Measurements from ENCODE around the gene C6orf47.
A peak's percentile ranks its signal among the peaks of the same experiment; 100 is the strongest.

Gene C6orf47

DNA sequence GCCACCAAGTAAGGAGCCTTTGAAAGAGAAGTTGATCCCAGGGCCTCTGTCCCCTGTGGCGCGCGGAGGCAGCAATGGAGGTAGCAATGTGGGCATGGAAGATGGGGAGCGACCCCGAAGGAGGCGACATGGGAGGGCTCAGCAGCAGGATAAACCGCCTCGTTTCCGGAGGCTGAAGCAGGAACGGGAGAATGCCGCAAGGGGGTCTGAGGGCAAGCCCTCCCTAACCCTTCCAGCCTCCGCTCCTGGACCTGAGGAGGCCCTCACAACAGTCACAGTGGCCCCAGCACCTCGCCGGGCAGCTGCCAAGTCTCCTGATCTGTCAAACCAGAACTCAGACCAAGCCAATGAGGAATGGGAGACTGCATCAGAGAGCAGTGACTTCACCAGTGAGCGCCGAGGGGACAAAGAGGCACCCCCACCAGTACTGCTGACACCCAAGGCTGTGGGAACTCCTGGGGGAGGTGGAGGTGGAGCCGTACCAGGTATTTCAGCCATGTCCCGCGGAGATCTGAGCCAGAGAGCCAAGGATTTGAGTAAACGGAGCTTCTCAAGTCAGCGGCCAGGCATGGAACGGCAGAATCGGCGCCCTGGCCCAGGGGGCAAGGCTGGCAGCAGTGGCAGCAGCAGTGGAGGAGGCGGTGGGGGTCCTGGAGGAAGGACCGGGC is 28.2 kb downstream of the C6orf47 start:
- H3K4me3 ChIP-seq (ENCODE audit: low read depth, low read length) = no peak overlapping the region
- H3K27ac ChIP-seq (ENCODE audit: low read depth, low read length) = no peak overlapping the region
- H3K27me3 ChIP-seq (ENCODE audit: insufficient read depth, low read length) = no peaks in the 10 kb centered on the region
- H2AFZ ChIP-seq (ENCODE audit: low read length, unreplicated experiment) = no peak overlapping the region
- H3K4me1 ChIP-seq (ENCODE audit: control insufficient read depth, insufficient read depth, low read length, unreplicated experiment) = no peaks in the 10 kb centered on the region
- peaks cover 15% of the 10 kb centered on the region for H3K79me2 ChIP-seq (ENCODE audit: control insufficient read depth, insufficient read depth, low read length, unreplicated experiment)
- H3K36me3 ChIP-seq (ENCODE audit: insufficient read depth, low read length) = peaks cover 49% of the 10 kb centered on the region; the same call in 1 of the 2 replicates

DNA sequence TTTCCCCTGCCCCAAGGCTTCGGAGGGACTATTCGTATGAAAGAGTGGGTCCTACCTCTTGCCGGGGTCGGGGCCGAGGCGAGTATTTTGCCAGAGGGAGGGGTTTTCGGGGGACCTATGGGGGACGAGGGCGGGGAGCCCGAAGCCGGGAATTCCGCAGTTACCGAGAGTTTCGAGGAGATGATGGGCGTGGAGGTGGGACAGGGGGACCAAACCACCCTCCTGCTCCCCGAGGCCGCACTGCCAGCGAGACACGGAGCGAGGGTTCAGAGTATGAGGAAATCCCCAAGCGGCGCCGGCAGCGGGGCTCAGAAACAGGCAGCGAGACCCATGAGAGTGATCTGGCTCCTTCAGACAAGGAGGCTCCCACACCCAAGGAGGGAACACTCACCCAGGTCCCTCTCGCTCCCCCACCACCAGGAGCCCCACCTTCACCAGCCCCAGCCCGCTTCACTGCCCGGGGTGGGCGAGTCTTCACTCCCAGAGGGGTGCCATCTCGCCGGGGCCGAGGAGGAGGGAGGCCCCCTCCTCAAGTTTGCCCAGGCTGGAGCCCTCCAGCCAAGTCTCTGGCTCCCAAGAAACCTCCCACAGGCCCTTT is 28.8 kb downstream of the C6orf47 start:
- Histone ChIP-seq H3K79me2 (ENCODE audit: control insufficient read depth, insufficient read depth, low read length, unreplicated experiment) (peaks cover 20% of the 10 kb centered on the region), H3K27ac (ENCODE audit: low read depth, low read length) (no peak overlapping the region), H3K36me3 (ENCODE audit: insufficient read depth, low read length) (peaks cover 55% of the 10 kb centered on the region; the same call in 1 of the 2 replicates)

DNA sequence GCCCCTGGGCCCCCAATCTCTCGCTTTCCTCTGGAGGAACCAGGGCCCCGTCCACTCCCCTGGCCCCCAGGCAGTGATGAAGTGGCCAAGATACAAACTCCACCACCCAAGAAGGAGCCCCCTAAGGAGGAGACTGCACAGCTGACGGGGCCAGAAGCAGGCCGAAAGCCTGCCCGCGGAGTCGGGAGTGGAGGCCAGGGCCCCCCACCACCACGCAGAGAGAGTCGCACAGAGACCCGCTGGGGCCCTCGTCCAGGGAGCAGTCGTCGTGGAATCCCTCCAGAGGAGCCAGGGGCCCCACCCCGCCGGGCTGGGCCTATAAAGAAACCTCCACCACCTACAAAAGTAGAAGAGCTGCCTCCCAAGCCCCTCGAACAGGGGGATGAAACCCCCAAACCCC is 29.4 kb downstream of the C6orf47 start:
- Histone ChIP-seq H3K79me2 (ENCODE audit: control insufficient read depth, insufficient read depth, low read length, unreplicated experiment) (peaks cover 24% of the 10 kb centered on the region), H2AFZ (ENCODE audit: low read length, unreplicated experiment) (no peak overlapping the region), H3K27ac (ENCODE audit: low read depth, low read length) (no peak overlapping the region), H3K36me3 (ENCODE audit: insufficient read depth, low read length) (peaks cover 59% of the 10 kb centered on the region; the same call in 1 of the 2 replicates), H3K4me3 (ENCODE audit: low read depth, low read length) (no peak overlapping the region), H3K4me1 (ENCODE audit: control insufficient read depth, insufficient read depth, low read length, unreplicated experiment) (no peaks in the 10 kb centered on the region), H3K27me3 (ENCODE audit: insufficient read depth, low read length) (no peaks in the 10 kb centered on the region)

More for the DNA sequence above, 28.8 kb downstream of the C6orf47 start:
- no peaks in the 10 kb centered on the region for H3K4me1 ChIP-seq (ENCODE audit: control insufficient read depth, insufficient read depth, low read length, unreplicated experiment)
- H3K27me3 ChIP-seq (ENCODE audit: insufficient read depth, low read length) = no peaks in the 10 kb centered on the region
- no peak overlapping the region for H2AFZ ChIP-seq (ENCODE audit: low read length, unreplicated experiment)
- no peak overlapping the region for H3K4me3 ChIP-seq (ENCODE audit: low read depth, low read length)

DNA sequence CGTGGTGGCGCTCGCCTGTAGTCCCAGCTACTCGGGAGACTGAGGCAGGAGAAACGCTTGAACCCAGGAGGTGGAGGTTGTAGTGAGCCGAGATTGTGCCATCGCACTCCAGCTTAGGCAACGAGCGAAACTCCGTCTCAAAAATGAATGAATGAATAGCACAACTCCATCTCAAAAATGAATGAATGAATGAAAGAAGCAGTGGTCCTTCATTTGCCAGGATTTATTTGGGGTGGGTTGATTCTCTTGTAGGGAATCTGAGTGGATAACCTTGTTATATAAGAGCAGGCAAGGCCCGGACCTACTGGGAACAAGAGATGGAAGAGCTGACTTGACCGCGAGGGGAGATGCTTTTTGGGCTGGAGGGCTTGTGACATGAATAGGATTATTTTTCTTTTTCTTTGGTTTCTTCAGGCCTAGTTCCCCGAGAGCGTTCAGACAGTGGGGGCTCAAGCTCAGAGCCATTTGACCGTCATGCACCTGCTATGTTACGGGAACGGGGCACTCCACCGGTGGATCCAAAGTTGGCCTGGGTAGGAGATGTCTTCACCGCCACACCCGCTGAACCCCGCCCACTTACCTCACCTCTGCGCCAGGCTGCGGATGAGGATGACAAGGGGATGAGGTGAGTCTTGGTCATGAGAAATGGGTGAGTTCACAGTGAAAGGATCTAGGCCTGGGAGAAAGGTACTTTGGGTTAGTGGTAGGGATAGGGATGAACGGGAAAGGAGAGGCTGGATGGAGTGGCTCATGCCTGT is 30.2 kb downstream of the C6orf47 start:
- Histone ChIP-seq H3K4me3 (ENCODE audit: low read depth, low read length) (no peak overlapping the region), H3K4me1 (ENCODE audit: control insufficient read depth, insufficient read depth, low read length, unreplicated experiment) (no peaks in the 10 kb centered on the region), H2AFZ (ENCODE audit: low read length, unreplicated experiment) (no peak overlapping the region), H3K36me3 (ENCODE audit: insufficient read depth, low read length) (peaks cover 62% of the 10 kb centered on the region), H3K27me3 (ENCODE audit: insufficient read depth, low read length) (no peaks in the 10 kb centered on the region), H3K79me2 (ENCODE audit: control insufficient read depth, insufficient read depth, low read length, unreplicated experiment) (peaks cover 33% of the 10 kb centered on the region), H3K27ac (ENCODE audit: low read depth, low read length) (no peak overlapping the region)

DNA sequence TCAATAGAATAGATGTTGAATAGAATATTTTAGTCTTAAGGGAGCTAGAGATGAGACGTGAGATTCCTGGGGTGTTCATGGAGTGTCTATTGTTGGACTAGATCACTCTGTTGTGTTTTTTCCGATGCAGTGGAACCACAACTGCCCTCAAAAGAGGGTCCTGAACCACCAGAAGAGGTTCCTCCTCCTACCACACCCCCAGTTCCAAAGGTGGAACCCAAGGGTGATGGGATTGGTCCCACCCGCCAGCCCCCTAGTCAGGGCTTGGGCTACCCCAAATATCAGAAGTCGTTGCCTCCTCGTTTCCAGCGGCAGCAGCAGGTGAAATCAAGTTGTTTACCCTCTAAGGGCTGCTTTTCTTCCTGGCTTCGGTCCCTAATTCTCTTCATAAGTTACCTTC is 31.6 kb downstream of the C6orf47 start:
- H3K27me3 ChIP-seq (ENCODE audit: insufficient read depth, low read length) = no peaks in the 10 kb centered on the region
- H3K79me2 ChIP-seq (ENCODE audit: control insufficient read depth, insufficient read depth, low read length, unreplicated experiment) = peaks cover 44% of the 10 kb centered on the region
- H3K27ac ChIP-seq (ENCODE audit: low read depth, low read length) = no peak overlapping the region
- no peaks in the 10 kb centered on the region for H3K4me1 ChIP-seq (ENCODE audit: control insufficient read depth, insufficient read depth, low read length, unreplicated experiment)
- no peak overlapping the region for H2AFZ ChIP-seq (ENCODE audit: low read length, unreplicated experiment)
- H3K36me3 ChIP-seq (ENCODE audit: insufficient read depth, low read length) = peaks cover 62% of the 10 kb centered on the region
- no peak overlapping the region for H3K4me3 ChIP-seq (ENCODE audit: low read depth, low read length)

DNA sequence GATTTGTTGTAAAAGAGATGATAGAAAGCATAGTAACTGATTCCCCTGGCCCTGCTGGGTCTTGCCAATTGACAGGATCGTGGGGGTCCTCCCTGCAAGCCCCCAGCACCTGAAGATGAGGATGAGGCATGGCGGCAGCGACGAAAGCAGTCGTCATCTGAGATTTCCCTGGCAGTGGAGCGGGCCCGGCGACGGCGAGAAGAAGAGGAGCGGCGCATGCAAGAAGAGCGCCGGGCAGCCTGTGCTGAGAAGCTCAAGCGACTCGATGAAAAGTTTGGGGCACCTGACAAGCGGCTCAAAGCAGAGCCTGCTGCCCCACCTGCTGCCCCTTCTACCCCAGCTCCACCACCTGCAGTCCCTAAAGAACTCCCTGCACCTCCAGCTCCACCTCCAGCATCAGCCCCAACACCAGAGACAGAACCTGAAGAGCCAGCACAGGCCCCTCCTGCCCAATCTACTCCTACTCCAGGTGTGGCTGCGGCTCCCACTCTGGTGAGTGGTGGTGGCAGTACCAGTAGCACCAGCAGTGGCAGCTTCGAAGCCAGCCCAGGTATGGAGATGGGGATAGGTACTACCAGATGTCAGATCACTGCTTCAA is 32.8 kb downstream of the C6orf47 start:
- peaks cover 59% of the 10 kb centered on the region for H3K36me3 ChIP-seq (ENCODE audit: insufficient read depth, low read length)
- no peak overlapping the region for H3K27ac ChIP-seq (ENCODE audit: low read depth, low read length)
- peaks cover 56% of the 10 kb centered on the region for H3K79me2 ChIP-seq (ENCODE audit: control insufficient read depth, insufficient read depth, low read length, unreplicated experiment)
- H3K4me3 ChIP-seq (ENCODE audit: low read depth, low read length) = no peak overlapping the region
- H3K27me3 ChIP-seq (ENCODE audit: insufficient read depth, low read length) = no peaks in the 10 kb centered on the region
- peaks cover 2% of the 10 kb centered on the region for H3K4me1 ChIP-seq (ENCODE audit: control insufficient read depth, insufficient read depth, low read length, unreplicated experiment)
- H2AFZ ChIP-seq (ENCODE audit: low read length, unreplicated experiment) = no peak overlapping the region

DNA sequence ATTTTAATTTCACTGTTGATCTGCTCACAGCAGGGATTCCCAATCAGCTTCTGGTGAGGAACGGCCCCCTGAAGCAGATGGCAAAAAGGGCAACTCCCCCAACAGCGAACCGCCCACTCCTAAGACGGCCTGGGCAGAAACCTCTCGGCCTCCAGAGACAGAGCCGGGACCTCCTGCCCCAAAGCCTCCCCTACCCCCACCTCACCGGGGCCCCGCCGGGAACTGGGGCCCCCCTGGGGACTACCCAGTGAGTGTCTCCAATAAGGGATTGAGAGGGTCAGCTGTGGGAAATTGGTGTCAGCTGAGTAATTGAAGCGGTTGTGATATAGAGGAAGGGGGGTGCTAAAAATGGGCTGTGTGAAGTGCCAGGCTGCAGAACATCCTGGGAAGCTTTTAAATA is 33.6 kb downstream of the C6orf47 start:
- Histone ChIP-seq H3K4me3 (ENCODE audit: low read depth, low read length) (no peak overlapping the region), H3K36me3 (ENCODE audit: insufficient read depth, low read length) (peaks cover 57% of the 10 kb centered on the region), H3K27me3 (ENCODE audit: insufficient read depth, low read length) (no peaks in the 10 kb centered on the region), H3K4me1 (ENCODE audit: control insufficient read depth, insufficient read depth, low read length, unreplicated experiment) (peaks cover 7% of the 10 kb centered on the region), H2AFZ (ENCODE audit: low read length, unreplicated experiment) (no peak overlapping the region), H3K79me2 (ENCODE audit: control insufficient read depth, insufficient read depth, low read length, unreplicated experiment) (peaks cover 62% of the 10 kb centered on the region), H3K27ac (ENCODE audit: low read depth, low read length) (no peak overlapping the region)

DNA sequence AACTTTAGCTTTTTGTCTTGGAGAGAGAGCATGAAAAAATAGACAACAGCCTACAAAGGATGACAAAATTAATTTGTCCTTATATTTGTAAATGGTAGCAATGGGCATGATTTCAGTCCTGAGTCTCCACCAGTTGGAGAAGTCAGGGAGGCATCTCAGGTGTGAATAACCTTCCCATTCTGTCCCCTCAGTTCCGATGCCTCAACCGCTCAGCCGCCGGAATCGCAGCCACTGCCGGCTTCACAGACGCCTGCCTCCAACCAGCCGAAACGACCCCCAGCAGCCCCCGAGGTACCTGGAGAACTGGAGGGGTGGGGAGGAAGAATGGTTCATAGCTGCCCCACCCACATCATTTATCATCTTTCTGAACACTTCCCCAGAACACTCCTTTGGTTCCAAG is 36.5 kb downstream of the C6orf47 start:
- H3K79me2 ChIP-seq (ENCODE audit: control insufficient read depth, insufficient read depth, low read length, unreplicated experiment) = peaks cover 72% of the 10 kb centered on the region
- H3K4me1 ChIP-seq (ENCODE audit: control insufficient read depth, insufficient read depth, low read length, unreplicated experiment) = peaks cover 7% of the 10 kb centered on the region
- H2AFZ ChIP-seq (ENCODE audit: low read length, unreplicated experiment) = no peak overlapping the region
- H3K36me3 ChIP-seq (ENCODE audit: insufficient read depth, low read length) = peaks cover 49% of the 10 kb centered on the region
- no peaks in the 10 kb centered on the region for H3K27me3 ChIP-seq (ENCODE audit: insufficient read depth, low read length)
- H3K27ac ChIP-seq (ENCODE audit: low read depth, low read length) = no peak overlapping the region
- no peak overlapping the region for H3K4me3 ChIP-seq (ENCODE audit: low read depth, low read length)

DNA sequence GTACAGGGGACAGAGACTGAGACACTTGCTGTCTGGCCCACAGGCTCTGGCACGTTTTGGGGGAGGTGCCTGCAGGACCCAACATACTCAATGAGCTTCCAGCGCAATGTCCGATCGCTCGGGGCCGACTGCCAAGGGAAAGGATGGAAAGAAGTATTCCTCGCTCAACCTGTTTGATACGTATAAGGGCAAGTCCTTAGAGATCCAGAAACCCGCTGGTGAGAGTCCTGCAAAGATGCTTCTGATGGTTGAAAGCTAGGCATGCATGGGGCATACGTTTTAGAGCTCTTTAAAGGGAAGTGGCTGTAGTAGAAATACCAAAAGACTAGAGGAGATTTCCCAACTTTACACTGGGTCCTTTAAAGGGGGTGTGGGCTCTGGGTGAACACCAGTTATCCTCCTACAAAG is 37.9 kb downstream of the C6orf47 start:
- H3K4me1 ChIP-seq (ENCODE audit: control insufficient read depth, insufficient read depth, low read length, unreplicated experiment) = peaks cover 7% of the 10 kb centered on the region
- peaks cover 37% of the 10 kb centered on the region for H3K36me3 ChIP-seq (ENCODE audit: insufficient read depth, low read length)
- peak overlapping the region; percentile 94 for H3K4me3 ChIP-seq (ENCODE audit: low read depth, low read length)
- no peak overlapping the region for H3K27ac ChIP-seq (ENCODE audit: low read depth, low read length)
- H2AFZ ChIP-seq (ENCODE audit: low read length, unreplicated experiment) = no peak overlapping the region
- H3K27me3 ChIP-seq (ENCODE audit: insufficient read depth, low read length) = no peaks in the 10 kb centered on the region
- H3K79me2 ChIP-seq (ENCODE audit: control insufficient read depth, insufficient read depth, low read length, unreplicated experiment) = peaks cover 62% of the 10 kb centered on the region

DNA sequence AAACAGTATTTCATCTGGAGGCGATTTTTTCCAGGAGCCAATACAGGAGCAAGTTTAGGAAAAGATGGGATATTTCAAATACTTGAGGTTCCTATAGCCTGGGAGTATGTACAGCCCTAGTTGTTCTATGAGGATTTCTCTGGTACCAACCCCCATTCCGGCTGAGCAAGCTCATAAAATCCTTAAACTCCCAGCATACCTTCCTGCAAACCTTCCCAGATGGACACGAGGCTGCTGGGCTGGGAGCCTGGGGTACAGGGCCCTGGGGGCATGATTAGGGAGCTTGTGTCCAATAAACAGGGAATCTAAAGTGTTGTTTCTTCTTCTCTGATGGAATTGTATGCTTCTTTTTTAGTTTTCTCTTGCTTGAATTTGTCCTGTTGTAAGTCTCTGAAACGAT is 38.6 kb downstream of the C6orf47 start:
- peaks cover 57% of the 10 kb centered on the region for H3K79me2 ChIP-seq (ENCODE audit: control insufficient read depth, insufficient read depth, low read length, unreplicated experiment)
- no peak overlapping the region for H2AFZ ChIP-seq (ENCODE audit: low read length, unreplicated experiment)
- peak overlapping the region; percentile 94 for H3K4me3 ChIP-seq (ENCODE audit: low read depth, low read length)
- H3K27ac ChIP-seq (ENCODE audit: low read depth, low read length) = peak overlapping the region; percentile 81
- H3K27me3 ChIP-seq (ENCODE audit: insufficient read depth, low read length) = no peaks in the 10 kb centered on the region
- peaks cover 7% of the 10 kb centered on the region for H3K4me1 ChIP-seq (ENCODE audit: control insufficient read depth, insufficient read depth, low read length, unreplicated experiment)
- peaks cover 31% of the 10 kb centered on the region for H3K36me3 ChIP-seq (ENCODE audit: insufficient read depth, low read length)
